Smooth muscle cell (in vitro differentiated cells): ENCODE measurements around the gene SLC41A3. TPM values are rescaled to one million over a fixed set of nuclear protein-coding genes. Genes with fewer than 3 reads are reported as not detected.
A peak's percentile ranks its signal among the peaks of the same experiment; 100 is the strongest.

ENCODE experiments used
- DNase-seq: peaks from one replicate; lab custom pipeline; 2025; ENCODE audit not compliant: unreplicated experiment; lab: John Stamatoyannopoulos, UW
- H2AFZ ChIP-seq: fragments of 200-600 bp; sonication (generic); 2 replicates; pipeline ENCODE4 v1.6.0; 2016; ENCODE audit warnings: antibody characterized with exemption, low read depth, mild to moderate bottlenecking
- H3F3A ChIP-seq: fragments of 200-600 bp; sonication (generic); 2 replicates; pipeline ENCODE4 v1.6.0; 2017; ENCODE audit warnings: antibody characterized with exemption, low read depth
- H3K27ac ChIP-seq: fragments of 200-600 bp; sonication (generic); 2 replicates; pipeline ENCODE4 v1.5.1; 2016; ENCODE audit warnings: low read depth, mild to moderate bottlenecking
- H3K27me3 ChIP-seq: fragments of 200-600 bp; sonication (generic); 2 replicates; pipeline ENCODE4 v1.6.1; 2016; ENCODE audit warnings: low read depth, mild to moderate bottlenecking
- H3K36me3 ChIP-seq: fragments of 200-600 bp; sonication (generic); 2 replicates; pipeline ENCODE4 v1.5.1; 2016; ENCODE audit warnings: low read depth
- H3K4me1 ChIP-seq: fragments of 200-600 bp; sonication (generic); 2 replicates; pipeline ENCODE4 v1.5.1; 2016; ENCODE audit warnings: low read depth
- H3K4me2 ChIP-seq: fragments of 200-600 bp; sonication (generic); 2 replicates; pipeline ENCODE4 v1.6.0; 2016; ENCODE audit warnings: mild to moderate bottlenecking
- H3K4me3 ChIP-seq: fragments of 200-600 bp; sonication (generic); 2 replicates; pipeline ENCODE4 v1.5.1; 2016; ENCODE audit warnings: mild to moderate bottlenecking
- H3K79me2 ChIP-seq: fragments of 200-600 bp; sonication (generic); 2 replicates; pipeline ENCODE4 v1.6.0; 2016; ENCODE audit warnings: low read depth, mild to moderate bottlenecking
- H3K9ac ChIP-seq: fragments of 200-600 bp; sonication (generic); 2 replicates; pipeline ENCODE4 v1.6.0; 2016; ENCODE audit warnings: low read depth
- H3K9me3 ChIP-seq: fragments of 200-600 bp; sonication (generic); replicated peaks from 2 replicates; pipeline ENCODE4 v1.5.1; 2016; ENCODE audit warnings: low read depth
- H4K20me1 ChIP-seq: fragments of 200-600 bp; sonication (generic); 2 replicates; pipeline ENCODE4 v1.6.0; 2016; ENCODE audit warnings: low read depth
- WGBS: methylation state at CpG from one replicate; pipeline ENCODE4 v1.1.7; 2016; ENCODE audit warnings: low lambda C conversion rate; 5-methylcytosine and 5-hydroxymethylcytosine counted together
- polyA plus RNA-seq: library from polyadenylated mRNA; unstranded; fragments of >200 nt; fragmentation: Nextera tagmentation; extraction: Ambion mirVana; gene quantifications from 2 replicates; pipeline ENCODE4 v1.2.1, GENCODE V29; 2016
- total RNA-seq: library from RNA; depleted of rRNA; stranded (reverse); fragments of >200 nt; gene quantifications from 2 replicates; pipeline ENCODE4 v1.2.3, GENCODE V29; 2014
- TF ChIP-seq, protein P1 (sequence below): fragments of 200-600 bp; sonication (generic); IDR thresholded peaks from 2 replicates; pipeline ENCODE4 v1.5.1; 2017; ENCODE audit warnings: borderline replicate concordance, mild to moderate bottlenecking, antibody characterized with exemption; ENCODE audit not compliant: insufficient read depth, poor library complexity, severe bottlenecking

The SLC41A3 gene
- total and polyA plus RNA-seq, 2 experiments from 2014 or later = 20.7 to 23.9 TPM

DNA sequence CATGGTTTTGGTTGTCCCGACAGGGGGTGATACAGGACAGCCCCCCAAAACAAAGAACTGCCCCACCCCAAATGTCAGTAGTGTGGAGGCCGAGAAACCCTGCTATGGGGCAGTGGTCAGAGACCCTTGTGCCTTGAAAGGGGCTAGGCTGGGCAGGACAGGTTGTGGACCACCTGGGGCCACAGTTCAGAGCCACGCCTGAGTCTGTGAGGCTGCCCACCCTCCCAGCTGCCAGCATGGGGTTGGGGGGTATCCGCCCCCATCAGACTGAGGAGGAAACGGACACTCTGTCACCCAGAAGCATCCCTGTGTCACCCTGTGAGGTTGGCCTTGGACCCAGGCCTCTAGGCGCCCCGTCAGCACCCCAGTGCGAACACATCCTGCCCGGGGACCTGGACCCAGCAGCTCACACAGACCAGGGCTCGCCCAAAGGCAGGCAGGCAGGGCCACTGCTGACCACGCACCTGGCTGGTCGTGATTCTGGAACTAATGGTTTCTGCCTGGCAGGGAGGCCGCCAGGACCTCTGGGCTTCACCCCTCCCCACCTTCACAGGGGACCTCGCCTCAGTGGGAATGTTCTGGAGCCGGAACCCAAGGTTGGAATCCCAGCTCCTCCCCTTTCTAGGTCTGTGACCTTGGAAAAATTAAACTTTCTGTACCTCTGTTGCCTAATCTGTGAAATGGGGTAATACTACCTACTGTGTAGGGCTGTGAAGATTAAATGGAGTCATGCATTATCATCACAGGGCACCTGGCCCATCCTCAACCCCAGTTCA lies 1.4 kb downstream of the SLC41A3 start:
- Histone ChIP-seq H3K4me2 (peak overlapping the region; percentile 93), H3K9me3 (peaks cover 5% of the 10 kb centered on the region), H3K27me3 (no peaks in the 10 kb centered on the region), H4K20me1 (no peaks in the 10 kb centered on the region), H3K9ac (no peak overlapping the region), H3K4me3 (peak overlapping the region; percentile 86), H3K36me3 (no peaks in the 10 kb centered on the region), H3K79me2 (no peaks in the 10 kb centered on the region), H3K4me1 (peaks cover 5% of the 10 kb centered on the region), H3F3A (no peaks in the 10 kb centered on the region), H3K27ac (no peak overlapping the region), H2AFZ (no peak overlapping the region)
- TF ChIP-seq, protein P1, sequence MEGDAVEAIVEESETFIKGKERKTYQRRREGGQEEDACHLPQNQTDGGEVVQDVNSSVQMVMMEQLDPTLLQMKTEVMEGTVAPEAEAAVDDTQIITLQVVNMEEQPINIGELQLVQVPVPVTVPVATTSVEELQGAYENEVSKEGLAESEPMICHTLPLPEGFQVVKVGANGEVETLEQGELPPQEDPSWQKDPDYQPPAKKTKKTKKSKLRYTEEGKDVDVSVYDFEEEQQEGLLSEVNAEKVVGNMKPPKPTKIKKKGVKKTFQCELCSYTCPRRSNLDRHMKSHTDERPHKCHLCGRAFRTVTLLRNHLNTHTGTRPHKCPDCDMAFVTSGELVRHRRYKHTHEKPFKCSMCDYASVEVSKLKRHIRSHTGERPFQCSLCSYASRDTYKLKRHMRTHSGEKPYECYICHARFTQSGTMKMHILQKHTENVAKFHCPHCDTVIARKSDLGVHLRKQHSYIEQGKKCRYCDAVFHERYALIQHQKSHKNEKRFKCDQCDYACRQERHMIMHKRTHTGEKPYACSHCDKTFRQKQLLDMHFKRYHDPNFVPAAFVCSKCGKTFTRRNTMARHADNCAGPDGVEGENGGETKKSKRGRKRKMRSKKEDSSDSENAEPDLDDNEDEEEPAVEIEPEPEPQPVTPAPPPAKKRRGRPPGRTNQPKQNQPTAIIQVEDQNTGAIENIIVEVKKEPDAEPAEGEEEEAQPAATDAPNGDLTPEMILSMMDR = no peak
- WGBS = 98% methylated on average over 15 of the region's 15 CpGs
- no peak for DNase-seq

DNA sequence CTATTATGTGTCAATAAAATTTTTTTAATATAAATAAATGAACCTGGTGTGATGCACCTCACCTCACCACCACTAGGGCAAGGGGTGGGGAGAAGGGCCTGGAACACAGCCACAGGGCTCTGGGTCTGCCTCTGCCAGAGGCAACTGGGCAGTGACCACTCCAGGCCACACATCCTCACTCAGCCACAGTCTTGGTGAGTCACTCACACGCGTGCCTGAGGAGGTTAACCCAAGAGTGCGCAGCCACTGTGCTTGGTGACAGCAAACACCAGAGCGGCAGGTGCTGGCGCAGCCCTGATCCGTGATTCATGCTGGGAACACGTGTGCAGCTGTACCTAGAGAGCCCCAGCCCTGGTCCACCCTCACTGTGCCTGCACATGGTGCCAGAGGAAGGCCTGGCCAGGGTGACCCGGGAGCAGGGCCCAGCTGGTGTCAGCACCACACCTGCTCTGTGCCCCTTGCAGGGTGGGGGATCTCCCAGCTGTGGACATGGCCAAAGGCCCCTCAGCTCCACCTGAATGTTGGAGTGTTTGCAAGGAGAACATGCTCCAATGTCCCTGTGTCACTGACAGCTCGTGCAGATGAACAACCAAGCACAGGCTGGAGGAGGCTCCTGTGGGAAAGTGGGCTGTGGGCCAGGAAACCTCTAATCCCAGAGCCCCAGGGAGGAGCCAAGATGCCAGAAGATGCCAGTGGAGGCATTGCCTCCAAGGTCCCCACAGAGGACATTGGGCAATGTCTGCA lies 2.1 kb downstream of the SLC41A3 start:
- 81% methylated on average over 9 of the region's 9 CpGs for WGBS
- Histone ChIP-seq H3K9ac (no peak overlapping the region), H3K4me3 (no peak overlapping the region), H3K9me3 (no peaks in the 10 kb centered on the region), H3K27ac (no peak overlapping the region), H3F3A (no peaks in the 10 kb centered on the region), H3K36me3 (no peaks in the 10 kb centered on the region), H3K4me1 (peaks cover 5% of the 10 kb centered on the region), H3K79me2 (no peaks in the 10 kb centered on the region), H4K20me1 (no peaks in the 10 kb centered on the region), H3K27me3 (no peaks in the 10 kb centered on the region), H3K4me2 (no peak overlapping the region), H2AFZ (no peak overlapping the region)
- TF ChIP-seq, protein P1 = peak; percentile 38
- DNase-seq = no peak

DNA sequence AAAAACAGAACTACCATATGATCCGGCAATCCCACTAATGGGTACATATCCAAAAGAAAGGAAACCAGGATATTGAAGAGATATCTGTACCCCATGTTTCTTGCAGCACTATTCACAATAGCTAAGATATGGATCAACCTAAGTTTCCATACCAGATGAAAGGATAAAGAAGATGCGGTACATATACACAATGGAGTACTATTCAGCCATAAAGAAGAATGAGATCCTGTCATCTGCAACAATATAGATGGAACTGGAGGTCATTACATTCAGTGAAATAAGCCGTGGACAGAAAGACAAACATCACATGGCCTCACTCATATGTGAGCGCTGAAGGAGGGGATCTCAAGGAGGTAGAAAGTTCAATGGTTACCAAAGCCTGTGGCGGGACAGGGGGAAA lies 3.0 kb downstream of the SLC41A3 start:
- Histone ChIP-seq H3K4me3 (no peak overlapping the region), H3K36me3 (no peaks in the 10 kb centered on the region), H3F3A (no peaks in the 10 kb centered on the region), H3K9ac (no peak overlapping the region), H3K4me2 (no peak overlapping the region), H3K9me3 (no peaks in the 10 kb centered on the region), H3K79me2 (no peaks in the 10 kb centered on the region), H3K27me3 (no peaks in the 10 kb centered on the region), H4K20me1 (no peaks in the 10 kb centered on the region), H3K27ac (no peak overlapping the region), H3K4me1 (peaks cover 5% of the 10 kb centered on the region), H2AFZ (no peak overlapping the region)
- WGBS = 93% methylated on average over 5 of the region's 5 CpGs
- TF ChIP-seq, protein P1 = no peak
- no peak for DNase-seq
